Astrocyte of the spinal cord (primary cell): ENCODE data around the gene INCA1.

Experiments
- DNase-seq: peaks from one replicate; pipeline ENCODE4 v3.0.0; 2011; ENCODE audit warnings: low read depth, low spot score
- H3K4me3 ChIP-seq: 2 replicates; pipeline ENCODE4 v1.5.1; 2011; ENCODE audit warnings: low read depth, mild to moderate bottlenecking, low read length, moderate library complexity
- CTCF ChIP-seq: IDR thresholded peaks from 2 replicates; pipeline ENCODE4 v1.5.1; 2012; ENCODE audit warnings: low read depth, mild to moderate bottlenecking, low read length, inconsistent platforms
- in situ Hi-C: cut with HindIII; loops from 2 replicates; pipeline ENCODE4 v1.10.0; 2017; ENCODE audit warnings: low sequenced_read_pairs

INCA1 gene

GRCh38 chr17:4972752-4973151 is 24.6 kb downstream of the INCA1 start:
- no peak for TF ChIP-seq CTCF
- no peak for DNase-seq
- in situ Hi-C loops: no loop called here
- H3K4me3 ChIP-seq: no peak overlapping the region

DNA sequence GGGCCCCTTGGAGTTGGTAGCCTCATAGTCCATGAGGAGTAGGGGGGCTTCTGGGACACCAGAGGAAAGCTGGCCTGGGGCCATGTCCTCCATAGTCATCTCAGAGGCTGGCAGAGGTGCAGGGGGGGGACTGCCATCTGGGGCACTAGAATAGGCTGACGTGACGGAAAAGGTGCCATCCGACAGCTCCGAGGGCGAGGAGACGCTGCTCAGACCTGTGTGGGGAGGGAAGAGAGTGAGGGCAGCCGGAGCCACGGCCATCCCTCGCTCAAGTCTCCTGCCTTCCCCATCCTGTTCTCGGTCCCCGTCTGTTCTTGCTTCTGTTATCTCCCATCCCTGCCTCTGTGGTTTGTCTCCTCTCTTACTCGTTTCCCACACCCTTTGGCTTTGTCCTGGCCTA is 25.0 kb downstream of the INCA1 start:
- no peak overlapping the region for H3K4me3 ChIP-seq
- no peak for DNase-seq
- in situ Hi-C loops: no loop called here

DNA sequence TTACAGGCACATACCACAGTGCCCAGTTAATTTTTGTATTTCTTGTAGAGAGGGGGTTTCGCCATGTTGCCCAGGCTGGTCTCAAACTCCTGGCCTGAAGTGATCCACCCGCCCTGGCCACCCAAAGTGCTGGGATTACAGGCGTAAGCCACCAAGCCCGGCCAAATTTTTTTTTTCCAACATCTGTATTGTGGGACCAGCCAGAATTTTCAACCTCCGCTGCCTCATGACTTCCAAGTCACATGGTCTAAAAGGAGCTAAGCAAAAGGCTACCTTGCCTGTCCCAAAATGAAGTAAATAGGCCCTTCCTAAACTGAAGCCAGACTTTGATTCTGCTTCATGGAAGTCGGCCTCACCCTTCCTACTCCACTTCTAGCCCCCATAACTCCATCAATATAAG is 25.5 kb downstream of the INCA1 start:
- DNase-seq: no peak
- H3K4me3 ChIP-seq: no peak overlapping the region
- in situ Hi-C loops: no loop called here
- TF ChIP-seq CTCF: no peak

More for the DNA sequence above, 25.0 kb downstream of the INCA1 start:
- TF ChIP-seq CTCF: no peak

GRCh38 chr17:4970273-4970672 is 27.0 kb downstream of the INCA1 start:
- DNase-seq: no peak
- no peak for TF ChIP-seq CTCF
- in situ Hi-C loops: no loop called here
- H3K4me3 ChIP-seq: no peak overlapping the region

DNA sequence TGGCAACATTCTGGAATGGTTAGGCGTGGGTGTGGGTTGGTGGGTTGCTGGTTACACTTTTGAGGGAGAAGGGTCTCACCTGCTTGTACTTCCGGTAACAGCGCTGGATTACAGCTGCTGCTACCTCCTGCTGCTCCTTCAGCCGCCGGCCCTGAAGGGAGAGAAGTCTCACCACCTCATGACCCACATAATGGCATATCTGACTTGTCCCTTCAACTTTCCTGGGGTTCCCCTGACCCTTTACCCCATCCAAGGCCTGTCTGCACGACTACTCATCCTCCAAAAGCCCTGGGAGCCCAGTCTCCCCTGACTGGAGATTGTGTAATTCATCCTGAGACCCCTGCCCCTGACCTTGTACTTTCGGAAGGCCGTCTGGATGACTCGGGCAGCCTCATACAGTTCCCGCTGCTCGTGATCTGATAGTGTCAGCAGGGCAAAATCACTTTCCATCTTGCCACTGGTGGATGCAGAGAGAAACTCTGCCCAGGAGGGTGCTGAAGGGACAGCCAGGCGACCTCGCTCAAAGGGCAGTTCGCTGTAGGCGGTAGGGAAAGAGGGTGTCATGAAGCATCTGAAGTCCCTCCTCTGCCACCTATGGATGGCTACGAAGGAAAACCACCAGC is 27.7 kb downstream of the INCA1 start:
- peak; percentile 40 for DNase-seq
- in situ Hi-C loops: no loop called here
- peak overlapping the region; percentile 65 for H3K4me3 ChIP-seq
- no peak for TF ChIP-seq CTCF

DNA sequence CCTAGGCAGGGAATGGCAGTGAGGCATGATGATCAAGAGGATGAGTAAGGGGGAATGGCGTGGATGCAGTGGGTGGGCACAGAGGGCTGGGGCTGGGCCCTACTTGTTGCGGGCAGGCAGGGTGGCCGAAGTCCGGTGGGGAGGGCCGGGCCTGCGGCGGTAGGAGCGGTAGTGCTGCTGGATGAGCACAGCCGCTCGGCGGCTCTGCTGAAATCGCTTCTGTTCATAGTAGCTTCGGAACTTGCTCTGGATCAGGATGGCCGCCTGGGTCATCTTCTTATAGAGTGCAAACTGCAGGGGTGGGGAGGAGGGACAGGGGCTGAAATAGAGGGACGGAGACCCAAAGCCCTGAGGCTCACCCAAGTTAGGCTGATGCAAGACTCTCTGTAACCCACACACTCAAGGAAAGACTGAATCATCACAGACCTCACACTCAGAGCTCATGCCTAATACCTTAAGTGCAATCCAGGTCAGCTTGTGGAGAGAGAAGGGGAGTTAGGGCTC is 28.2 kb downstream of the INCA1 start:
- TF ChIP-seq CTCF: no peak
- H3K4me3 ChIP-seq: peak overlapping the region; percentile 65
- peak; percentile 94 for DNase-seq
- in situ Hi-C loops: no loop called here
